Left cardiac atrium (tissue), 4 donors: ENCODE measurements around the gene TGFBR2. TPM values are rescaled to one million over a fixed set of nuclear protein-coding genes. Genes with fewer than 3 reads are reported as not detected.
A peak's percentile ranks its signal among the peaks of the same experiment; 100 is the strongest.
"Not testable (repeated sequence)": the region's sequence is repeated elsewhere in the genome, so short reads cannot be mapped to it uniquely, and the experiment has no call there.

Source experiments
- ATAC-seq, 2 donors: fragments of 200-7000 bp; cut with Tn5 transposase; one replicate each; pipeline ENCODE4 v1.9.1; 2020; ENCODE audit warnings: mild to moderate bottlenecking in 2 of 2, moderate library complexity in 2 of 2
- DNase-seq: peaks from one replicate; pipeline ENCODE4 v3.0.0-alpha.2; 2020
- intact Hi-C, 2 donors: fragments of 100-400 bp; cut with DNase I; formaldehyde crosslinking; loops; one replicate each; pipeline versions ENCODE4 v1.14.1 to v1.15.1; 2022 to 2023
- total RNA-seq, 2 donors: library from RNA; stranded (reverse); fragmentation: NEBNext Ultra II Directional; extraction: Animal tissue kit (Norgen Biotek cat#: 25700); gene quantifications; one replicate each; pipeline ENCODE4 v1.2.1, GENCODE V29; 2021
- donor health status: DM: no; HTN: yes; CAD: no.
- donor health status: DM: no; HTN: yes; CAD: no; lungs with severe emphysema.
- donor health status: DM: yes; HTN: yes; CAD: no.
- donor health status: Dilated cardiomyopathy.

The TGFBR2 gene
- total RNA-seq, 2 donors from 2014 or later = 234 to 243 TPM

GRCh38 chr3:30663533-30664241 is 57.3 kb downstream of the TGFBR2 start:
- ATAC-seq = no peak
- DNase-seq = no peak
- intact Hi-C loops = no loop called here

GRCh38 chr3:30664459-30664858 is 58.1 kb downstream of the TGFBR2 start:
- ATAC-seq (no peak), DNase-seq (no peak)

GRCh38 chr3:30664884-30665283 is 58.5 kb downstream of the TGFBR2 start:
- intact Hi-C loops = no loop called here
- DNase-seq (no peak), ATAC-seq (peak; percentile 19 to 25)

More at GRCh38 chr3:30664459-30664858, 58.1 kb downstream of the TGFBR2 start:
- intact Hi-C loops = no loop called here

GRCh38 chr3:30665539-30665938 is 59.1 kb downstream of the TGFBR2 start:
- no peak for ATAC-seq
- intact Hi-C loops = no loop called here

GRCh38 chr3:30666572-30667279 is 60.3 kb downstream of the TGFBR2 start:
- intact Hi-C loops = no loop called here
- no peak for DNase-seq
- no peak for ATAC-seq

More at GRCh38 chr3:30665539-30665938, 59.1 kb downstream of the TGFBR2 start:
- DNase-seq = no peak

GRCh38 chr3:30667280-30667651 is 60.9 kb downstream of the TGFBR2 start:
- ATAC-seq (peak in 1 of 2 donors; percentile 37), DNase-seq (no peak)
- intact Hi-C loops = no loop called here

GRCh38 chr3:30668051-30668609 is 61.7 kb downstream of the TGFBR2 start:
- DNase-seq = no peak
- ATAC-seq = peak in 1 of 2 donors; percentile 48
- intact Hi-C loops = no loop called here

- DNase-seq, ATAC-seq, intact Hi-C loops: not testable (repeated sequence)
These were observed 63.0 kb downstream of the TGFBR2 start for GRCh38 chr3:30669360-30669934.

- ATAC-seq = no peak
- intact Hi-C loops = no loop called here
These were observed 63.9 kb downstream of the TGFBR2 start for GRCh38 chr3:30670292-30670691.

GRCh38 chr3:30671527-30672286 is 65.3 kb downstream of the TGFBR2 start:
- DNase-seq = no peak

More at GRCh38 chr3:30670292-30670691, 63.9 kb downstream of the TGFBR2 start:
- DNase-seq = no peak

GRCh38 chr3:30672287-30672735 is 65.9 kb downstream of the TGFBR2 start:
- DNase-seq (no peak), ATAC-seq (no peak)
- intact Hi-C loops = no loop called here

More at GRCh38 chr3:30671527-30672286, 65.3 kb downstream of the TGFBR2 start:
- intact Hi-C loops = no loop called here
- ATAC-seq = no peak

- DNase-seq (no peak), ATAC-seq (peak; percentile 28 to 68)
- intact Hi-C loops = no loop called here
These were observed 66.6 kb downstream of the TGFBR2 start for GRCh38 chr3:30672959-30673358.

- intact Hi-C loops = no loop called here
- DNase-seq = no peak
- no peak for ATAC-seq
These were observed 67.3 kb downstream of the TGFBR2 start for GRCh38 chr3:30673425-30674341.

- no peak for DNase-seq
- intact Hi-C loops = no loop called here
These were observed 68.6 kb downstream of the TGFBR2 start for GRCh38 chr3:30675006-30675405.

GRCh38 chr3:30675774-30676173 is 69.4 kb downstream of the TGFBR2 start:
- DNase-seq = no peak
- no peak for ATAC-seq
- intact Hi-C loops = no loop called here

More at GRCh38 chr3:30675006-30675405, 68.6 kb downstream of the TGFBR2 start:
- no peak for ATAC-seq

GRCh38 chr3:30676424-30677346 is 70.3 kb downstream of the TGFBR2 start:
- intact Hi-C loops = no loop called here
- no peak for ATAC-seq
- DNase-seq = no peak

- DNase-seq (no peak), ATAC-seq (no peak)
- intact Hi-C loops = no loop called here
These were observed 70.9 kb downstream of the TGFBR2 start for GRCh38 chr3:30677347-30677685.
